ENCODE data around the gene NEURL4. TPM values are rescaled to one million over a fixed set of nuclear protein-coding genes. Genes with fewer than 3 reads are reported as not detected.

The NEURL4 gene
- total RNA-seq, 4 donors from 2014 or later = 23.3 to 69.0 (median 53.9) TPM

DNA sequence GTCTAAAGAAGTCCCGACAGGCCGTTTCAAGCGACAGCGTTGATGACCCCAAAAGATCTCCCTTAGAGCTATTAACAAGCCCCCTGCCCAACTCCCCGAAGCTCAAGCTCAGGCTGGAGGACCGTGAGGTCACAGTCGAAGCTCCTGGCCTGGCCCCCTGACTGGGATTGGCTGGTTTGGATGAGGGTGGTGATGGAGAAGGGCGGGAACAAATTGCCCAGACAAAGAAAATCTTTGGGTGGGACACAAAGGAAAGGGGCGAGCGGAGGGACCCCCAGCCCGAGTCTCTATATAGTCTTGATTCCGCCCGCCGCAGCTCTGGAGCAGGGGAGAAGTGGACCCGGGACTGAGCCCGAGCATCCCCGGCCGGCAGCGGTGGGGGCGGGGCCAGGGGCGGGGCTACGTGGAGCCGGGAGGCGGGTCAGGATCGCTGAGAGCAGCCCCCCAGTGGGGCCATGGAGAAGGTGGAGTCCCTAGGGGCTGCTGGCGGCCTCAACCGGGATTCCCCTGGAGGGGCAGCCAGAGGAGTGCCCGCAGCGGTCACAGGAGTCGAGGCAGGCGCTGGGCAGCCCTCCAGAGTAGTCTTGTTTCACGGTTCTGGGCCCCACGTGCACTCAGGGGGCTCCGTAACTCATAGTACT is 982 bp upstream of the NEURL4 start:
- Histone ChIP-seq H3K36me3 (peaks cover 0 to 5% (median 0%) of the 10 kb centered on the region in 3 donors), H3K27me3 (no peaks in the 10 kb centered on the region), H3K9me3 (no peaks in the 10 kb centered on the region), H3K4me1 (peaks cover 0 to 18% (median 12%) of the 10 kb centered on the region in 4 donors), H3K27ac (peak overlapping the region; percentile 84 to 94 (median 90)), H3K4me3 (peak overlapping the region; percentile 69 to 94 (median 87))
- TF ChIP-seq POLR2A (IDR thresholded peaks at IDR 0.05) (no peak), CTCF (IDR thresholded peaks at IDR 0.05) (no peak)
- peak; percentile 80 to 89 (median 80) for DNase-seq

GRCh38 chr17:7329374-7329996 is 350 bp upstream of the NEURL4 start:
- H3K4me3 ChIP-seq = peak overlapping the region; percentile 69 to 94 (median 87)
- DNase-seq = peak; percentile 97 to 99 (median 99)
- TF ChIP-seq POLR2A (IDR thresholded peaks at IDR 0.05) (peak; percentile 56 to 61), CTCF (IDR thresholded peaks at IDR 0.05) (peak in 1 of 6 experiments; percentile 17)
- no peaks in the 10 kb centered on the region for H3K27me3 ChIP-seq
- no peaks in the 10 kb centered on the region for H3K9me3 ChIP-seq
- H3K36me3 ChIP-seq = peaks cover 0 to 11% (median 0%) of the 10 kb centered on the region in 3 donors
- H3K4me1 ChIP-seq = peaks cover 0 to 18% (median 11%) of the 10 kb centered on the region in 4 donors
- peak overlapping the region; percentile 84 to 94 (median 90) for H3K27ac ChIP-seq

GRCh38 chr17:7328009-7328408 is 1.1 kb downstream of the NEURL4 start:
- no peak overlapping the region for H3K27ac ChIP-seq
- peaks cover 0 to 18% (median 11%) of the 10 kb centered on the region in 4 donors for H3K4me1 ChIP-seq
- DNase-seq = no peak
- no peak for TF ChIP-seq POLR2A (IDR thresholded peaks at IDR 0.05)
- TF ChIP-seq CTCF (IDR thresholded peaks at IDR 0.05) = no peak
- no peaks in the 10 kb centered on the region for H3K9me3 ChIP-seq
- peaks cover 0 to 26% (median 0%) of the 10 kb centered on the region in 3 donors for H3K36me3 ChIP-seq
- H3K27me3 ChIP-seq = no peaks in the 10 kb centered on the region
- H3K4me3 ChIP-seq = peak overlapping the region in 2 of 4 donors; percentile 69 to 92

DNA sequence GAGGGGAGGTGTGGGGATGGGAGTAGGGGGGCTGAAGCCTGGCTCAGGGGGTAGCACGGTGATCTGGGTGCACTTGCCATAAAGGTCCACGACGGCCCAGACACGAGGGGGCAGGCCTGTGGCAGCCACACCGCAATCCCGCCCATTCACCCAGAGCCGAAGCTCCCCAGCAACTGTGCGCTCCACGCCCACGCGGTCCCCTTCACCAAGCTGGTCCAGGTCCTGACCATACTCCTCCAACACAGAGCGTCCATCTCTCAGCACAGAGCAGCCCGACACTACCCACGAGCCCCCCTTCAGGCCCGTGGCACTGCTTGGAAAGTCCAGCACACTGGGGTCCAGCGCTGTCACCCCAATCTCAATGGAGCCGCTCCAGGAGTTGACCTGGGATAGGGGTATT is 1.6 kb downstream of the NEURL4 start:
- H3K4me3 ChIP-seq = no peak overlapping the region
- no peaks in the 10 kb centered on the region for H3K9me3 ChIP-seq
- no peak overlapping the region for H3K27ac ChIP-seq
- H3K4me1 ChIP-seq = peaks cover 0 to 18% (median 11%) of the 10 kb centered on the region in 4 donors
- DNase-seq = no peak
- TF ChIP-seq CTCF (IDR thresholded peaks at IDR 0.05) = no peak
- TF ChIP-seq POLR2A (IDR thresholded peaks at IDR 0.05) = no peak
- no peaks in the 10 kb centered on the region for H3K27me3 ChIP-seq
- H3K36me3 ChIP-seq = peaks cover 0 to 31% (median 0%) of the 10 kb centered on the region in 3 donors

GRCh38 chr17:7327056-7327455 is 2.1 kb downstream of the NEURL4 start:
- no peak overlapping the region for H3K4me3 ChIP-seq
- TF ChIP-seq CTCF (IDR thresholded peaks at IDR 0.05) (no peak), POLR2A (IDR thresholded peaks at IDR 0.05) (no peak)
- H3K9me3 ChIP-seq = no peaks in the 10 kb centered on the region
- H3K27ac ChIP-seq = no peak overlapping the region
- no peak for DNase-seq
- no peaks in the 10 kb centered on the region for H3K27me3 ChIP-seq
- H3K36me3 ChIP-seq = peaks cover 0 to 35% (median 0%) of the 10 kb centered on the region in 3 donors
- peaks cover 0 to 18% (median 11%) of the 10 kb centered on the region in 4 donors for H3K4me1 ChIP-seq

Measured in Peyer's patch (tissue), 4 donors.